ENCODE data around the gene FGG. TPM values are rescaled to one million over a fixed set of nuclear protein-coding genes. Genes with fewer than 3 reads are reported as not detected.

Gene FGG
- total and polyA plus RNA-seq, 2 of the 13 experiments (the other 11 are each of a cell fraction or from before 2014, with no cell fraction given) = 1,037 to 2,423 TPM

DNA sequence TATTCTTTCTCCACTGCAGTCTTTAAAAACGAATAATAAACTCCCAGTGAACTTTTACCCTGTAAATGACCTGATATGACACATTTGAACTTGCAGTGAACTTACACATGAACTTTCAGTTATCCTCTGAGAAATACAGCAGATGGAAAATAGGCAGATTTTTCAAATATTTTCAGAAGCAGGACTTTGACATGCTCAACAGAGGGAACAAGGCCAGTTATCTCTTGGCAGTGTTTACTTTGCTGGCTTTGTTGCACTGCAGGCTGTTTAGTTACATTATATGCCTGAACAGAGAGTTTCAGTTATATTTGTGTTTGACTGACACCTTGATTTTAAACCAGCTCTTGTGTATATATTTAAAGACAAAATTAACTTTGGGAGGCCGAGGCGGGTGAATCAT lies 47.6 kb upstream of the FGG start (continued):
- TF ChIP-seq, protein P1, sequence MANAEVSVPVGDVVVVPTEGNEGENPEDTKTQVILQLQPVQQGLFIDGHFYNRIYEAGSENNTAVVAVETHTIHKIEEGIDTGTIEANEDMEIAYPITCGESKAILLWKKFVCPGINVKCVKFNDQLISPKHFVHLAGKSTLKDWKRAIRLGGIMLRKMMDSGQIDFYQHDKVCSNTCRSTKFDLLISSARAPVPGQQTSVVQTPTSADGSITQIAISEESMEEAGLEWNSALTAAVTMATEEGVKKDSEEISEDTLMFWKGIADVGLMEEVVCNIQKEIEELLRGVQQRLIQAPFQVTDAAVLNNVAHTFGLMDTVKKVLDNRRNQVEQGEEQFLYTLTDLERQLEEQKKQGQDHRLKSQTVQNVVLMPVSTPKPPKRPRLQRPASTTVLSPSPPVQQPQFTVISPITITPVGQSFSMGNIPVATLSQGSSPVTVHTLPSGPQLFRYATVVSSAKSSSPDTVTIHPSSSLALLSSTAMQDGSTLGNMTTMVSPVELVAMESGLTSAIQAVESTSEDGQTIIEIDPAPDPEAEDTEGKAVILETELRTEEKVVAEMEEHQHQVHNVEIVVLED (CRISPR knock-in tag; IDR thresholded peaks at IDR 0.05; ENCODE audit: borderline replicate concordance) = peak; percentile 21; the same call in 1 of the 2 replicates
- TF ChIP-seq MXI1 (IDR thresholded peaks at IDR 0.05; ENCODE audit: borderline replicate concordance, low read depth, low read length) (0 out of 3 replicates have a peak, but pooled peaks have one; percentile 20), NFYB (CRISPR knock-in tag; IDR thresholded peaks at IDR 0.05) (no peak), SALL2 (CRISPR knock-in tag; IDR thresholded peaks at IDR 0.05) (no peak), SAP130 (CRISPR knock-in tag; IDR thresholded peaks at IDR 0.05; ENCODE audit: low read depth) (peak; percentile 79), ZNF124 (CRISPR knock-in tag; IDR thresholded peaks at IDR 0.05) (peak; percentile 75; the same call in 1 of the 2 replicates), ZNF44 (CRISPR knock-in tag; IDR thresholded peaks at IDR 0.05) (no peak), FOXC1 (CRISPR knock-in tag; IDR thresholded peaks at IDR 0.05; ENCODE audit: borderline replicate concordance) (no peak), HNF4G (IDR thresholded peaks at IDR 0.05; ENCODE audit: borderline replicate concordance, low read depth, low read length) (peak; percentile 91), HNF4G (CRISPR knock-in tag; IDR thresholded peaks at IDR 0.05; ENCODE audit: borderline replicate concordance, low read depth) (peak; percentile 58; the same call in 1 of the 2 replicates), SALL1 (CRISPR knock-in tag; IDR thresholded peaks at IDR 0.05) (peak; percentile 81; the same call in 1 of the 2 replicates), ZNF747 (CRISPR knock-in tag; IDR thresholded peaks at IDR 0.05; ENCODE audit: borderline replicate concordance) (no peak), KDM3A (CRISPR knock-in tag; IDR thresholded peaks at IDR 0.05; ENCODE audit: low read depth) (peak; percentile 48; the same call in 1 of the 2 replicates), ZSCAN29 (CRISPR knock-in tag; conservative IDR thresholded peaks at IDR 0.05) (no peak), SAFB2 (CRISPR knock-in tag; IDR thresholded peaks at IDR 0.05; ENCODE audit: borderline replicate concordance, low read depth) (no peak), TP53 (CRISPR knock-in tag; conservative IDR thresholded peaks at IDR 0.05) (no peak), CHD4 (IDR thresholded peaks at IDR 0.05; ENCODE audit: borderline replicate concordance, low read length) (peak; percentile 43; the same call in 1 of the 2 replicates), PITX1 (CRISPR knock-in tag; IDR thresholded peaks at IDR 0.05) (peak; percentile 68)
- TF ChIP-seq, protein P2, sequence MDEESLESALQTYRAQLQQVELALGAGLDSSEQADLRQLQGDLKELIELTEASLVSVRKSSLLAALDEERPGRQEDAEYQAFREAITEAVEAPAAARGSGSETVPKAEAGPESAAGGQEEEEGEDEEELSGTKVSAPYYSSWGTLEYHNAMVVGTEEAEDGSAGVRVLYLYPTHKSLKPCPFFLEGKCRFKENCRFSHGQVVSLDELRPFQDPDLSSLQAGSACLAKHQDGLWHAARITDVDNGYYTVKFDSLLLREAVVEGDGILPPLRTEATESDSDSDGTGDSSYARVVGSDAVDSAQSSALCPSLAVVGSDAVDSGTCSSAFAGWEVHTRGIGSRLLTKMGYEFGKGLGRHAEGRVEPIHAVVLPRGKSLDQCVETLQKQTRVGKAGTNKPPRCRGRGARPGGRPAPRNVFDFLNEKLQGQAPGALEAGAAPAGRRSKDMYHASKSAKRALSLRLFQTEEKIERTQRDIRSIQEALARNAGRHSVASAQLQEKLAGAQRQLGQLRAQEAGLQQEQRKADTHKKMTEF (CRISPR knock-in tag; IDR thresholded peaks at IDR 0.05) = peak; percentile 85
- TF ChIP-seq, protein P3, sequence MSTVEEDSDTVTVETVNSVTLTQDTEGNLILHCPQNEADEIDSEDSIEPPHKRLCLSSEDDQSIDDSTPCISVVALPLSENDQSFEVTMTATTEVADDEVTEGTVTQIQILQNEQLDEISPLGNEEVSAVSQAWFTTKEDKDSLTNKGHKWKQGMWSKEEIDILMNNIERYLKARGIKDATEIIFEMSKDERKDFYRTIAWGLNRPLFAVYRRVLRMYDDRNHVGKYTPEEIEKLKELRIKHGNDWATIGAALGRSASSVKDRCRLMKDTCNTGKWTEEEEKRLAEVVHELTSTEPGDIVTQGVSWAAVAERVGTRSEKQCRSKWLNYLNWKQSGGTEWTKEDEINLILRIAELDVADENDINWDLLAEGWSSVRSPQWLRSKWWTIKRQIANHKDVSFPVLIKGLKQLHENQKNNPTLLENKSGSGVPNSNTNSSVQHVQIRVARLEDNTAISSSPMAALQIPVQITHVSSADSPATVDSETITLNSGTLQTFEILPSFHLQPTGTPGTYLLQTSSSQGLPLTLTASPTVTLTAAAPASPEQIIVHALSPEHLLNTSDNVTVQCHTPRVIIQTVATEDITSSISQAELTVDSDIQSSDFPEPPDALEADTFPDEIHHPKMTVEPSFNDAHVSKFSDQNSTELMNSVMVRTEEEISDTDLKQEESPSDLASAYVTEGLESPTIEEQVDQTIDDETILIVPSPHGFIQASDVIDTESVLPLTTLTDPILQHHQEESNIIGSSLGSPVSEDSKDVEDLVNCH (CRISPR knock-in tag; IDR thresholded peaks at IDR 0.05) = no peak
- TF ChIP-seq, protein P4, sequence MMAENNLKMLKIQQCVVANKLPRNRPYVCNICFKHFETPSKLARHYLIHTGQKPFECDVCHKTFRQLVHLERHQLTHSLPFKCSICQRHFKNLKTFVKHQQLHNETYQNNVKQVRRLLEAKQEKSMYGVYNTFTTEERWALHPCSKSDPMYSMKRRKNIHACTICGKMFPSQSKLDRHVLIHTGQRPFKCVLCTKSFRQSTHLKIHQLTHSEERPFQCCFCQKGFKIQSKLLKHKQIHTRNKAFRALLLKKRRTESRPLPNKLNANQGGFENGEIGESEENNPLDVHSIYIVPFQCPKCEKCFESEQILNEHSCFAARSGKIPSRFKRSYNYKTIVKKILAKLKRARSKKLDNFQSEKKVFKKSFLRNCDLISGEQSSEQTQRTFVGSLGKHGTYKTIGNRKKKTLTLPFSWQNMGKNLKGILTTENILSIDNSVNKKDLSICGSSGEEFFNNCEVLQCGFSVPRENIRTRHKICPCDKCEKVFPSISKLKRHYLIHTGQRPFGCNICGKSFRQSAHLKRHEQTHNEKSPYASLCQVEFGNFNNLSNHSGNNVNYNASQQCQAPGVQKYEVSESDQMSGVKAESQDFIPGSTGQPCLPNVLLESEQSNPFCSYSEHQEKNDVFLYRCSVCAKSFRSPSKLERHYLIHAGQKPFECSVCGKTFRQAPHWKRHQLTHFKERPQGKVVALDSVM (CRISPR knock-in tag; IDR thresholded peaks at IDR 0.05) = no peak

Data from HepG2 (cell line).